PFSK-1 (cell line): ENCODE data around the gene SH3YL1.

Experiments used
- FOXP2 ChIP-seq: optimal IDR thresholded peaks from 2 replicates; pipeline ENCODE3; 2011; ENCODE audit warnings: borderline replicate concordance, control low read depth, inconsistent platforms; ENCODE audit not compliant: insufficient read depth; ENCODE audit errors: extremely low read length, extremely low read depth
- POLR2AphosphoS5 ChIP-seq: IDR thresholded peaks from 2 replicates; pipeline ENCODE4 v1.6.1; 2012; ENCODE audit warnings: low read depth, mild to moderate bottlenecking, control low read depth, low read length, moderate library complexity
- REST ChIP-seq, 2 experiments: IDR thresholded peaks; 2 replicates each; pipeline versions ENCODE4 v1.6.1 to v1.8.0; 2011 to 2012; ENCODE audit warnings: low read depth in 2 of 2, low read length in 2 of 2, control low read depth in 1 of 2, inconsistent platforms in 1 of 2, mild to moderate bottlenecking in 1 of 2, moderate library complexity in 1 of 2; ENCODE audit not compliant: insufficient read depth in 1 of 2
- SIN3A ChIP-seq: IDR thresholded peaks from 2 replicates; pipeline ENCODE4 v1.6.1; 2012; ENCODE audit warnings: mild to moderate bottlenecking, low read length, moderate library complexity, borderline replicate concordance; ENCODE audit not compliant: insufficient read depth
- TAF1 ChIP-seq: IDR thresholded peaks from 2 replicates; pipeline ENCODE4 v1.6.1; 2012; ENCODE audit warnings: low read length, control low read depth, borderline replicate concordance; ENCODE audit not compliant: insufficient read depth

GRCh38 chr2:257429-257828 is 6.4 kb downstream of the SH3YL1 start:
- no peak for TF ChIP-seq POLR2AphosphoS5
- TF ChIP-seq FOXP2 = no peak
- TF ChIP-seq REST (IDR thresholded peaks at IDR 0.05; ENCODE audit: insufficient read depth in 1 of 2, low read depth in 2 of 2, low read length in 2 of 2) = no peak
- TF ChIP-seq TAF1 = no peak
- TF ChIP-seq SIN3A = no peak
